Neural progenitor cell (in vitro differentiated cells): Measurements from ENCODE around the gene KRTAP10-3.

Experiments used
- EZH2phosphoT487 ChIP-seq: fragments of 200-600 bp; sonication (generic); IDR thresholded peaks from 2 replicates; pipeline ENCODE4 v1.6.1; 2017; ENCODE audit warnings: antibody characterized with exemption
- TF ChIP-seq, protein P1 (sequence below): fragments of 200-600 bp; sonication (generic); IDR thresholded peaks from 2 replicates; pipeline ENCODE4 v1.5.1; 2017; ENCODE audit warnings: antibody characterized with exemption, mild to moderate bottlenecking

DNA sequence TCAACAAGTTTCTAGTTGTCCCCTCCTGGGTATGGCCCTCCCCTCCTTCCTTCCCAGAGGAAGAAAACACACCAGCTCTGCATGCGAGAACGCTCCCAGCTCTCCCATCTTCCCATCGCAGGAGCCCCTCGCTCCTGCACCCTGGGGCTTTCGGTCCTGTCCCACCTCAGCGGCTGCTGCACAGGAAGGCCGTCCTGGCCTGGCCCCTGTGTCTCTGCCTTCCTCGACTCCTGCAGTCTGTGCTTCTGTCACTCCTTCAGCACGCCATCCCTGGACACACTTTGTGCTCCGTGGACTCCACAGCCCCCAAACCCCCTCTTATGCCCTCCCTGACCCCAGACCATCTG, 41.8 kb downstream of the KRTAP10-3 start:
- TF ChIP-seq, protein P1, sequence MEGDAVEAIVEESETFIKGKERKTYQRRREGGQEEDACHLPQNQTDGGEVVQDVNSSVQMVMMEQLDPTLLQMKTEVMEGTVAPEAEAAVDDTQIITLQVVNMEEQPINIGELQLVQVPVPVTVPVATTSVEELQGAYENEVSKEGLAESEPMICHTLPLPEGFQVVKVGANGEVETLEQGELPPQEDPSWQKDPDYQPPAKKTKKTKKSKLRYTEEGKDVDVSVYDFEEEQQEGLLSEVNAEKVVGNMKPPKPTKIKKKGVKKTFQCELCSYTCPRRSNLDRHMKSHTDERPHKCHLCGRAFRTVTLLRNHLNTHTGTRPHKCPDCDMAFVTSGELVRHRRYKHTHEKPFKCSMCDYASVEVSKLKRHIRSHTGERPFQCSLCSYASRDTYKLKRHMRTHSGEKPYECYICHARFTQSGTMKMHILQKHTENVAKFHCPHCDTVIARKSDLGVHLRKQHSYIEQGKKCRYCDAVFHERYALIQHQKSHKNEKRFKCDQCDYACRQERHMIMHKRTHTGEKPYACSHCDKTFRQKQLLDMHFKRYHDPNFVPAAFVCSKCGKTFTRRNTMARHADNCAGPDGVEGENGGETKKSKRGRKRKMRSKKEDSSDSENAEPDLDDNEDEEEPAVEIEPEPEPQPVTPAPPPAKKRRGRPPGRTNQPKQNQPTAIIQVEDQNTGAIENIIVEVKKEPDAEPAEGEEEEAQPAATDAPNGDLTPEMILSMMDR, result no peak
- TF ChIP-seq EZH2phosphoT487, result no peak
